ENCODE data around the gene PCP4. TPM values are rescaled to one million over a fixed set of nuclear protein-coding genes. Genes with fewer than 3 reads are reported as not detected.
"Not testable (repeated sequence)": the region's sequence is repeated elsewhere in the genome, so short reads cannot be mapped to it uniquely, and the experiment has no call there.

Gene PCP4
- polyA plus RNA-seq, 1 donor, result 12.9 TPM

GRCh38 chr21:39860600-39860999 is 6.6 kb upstream of the PCP4 start:
- no peak for DNase-seq

DNA sequence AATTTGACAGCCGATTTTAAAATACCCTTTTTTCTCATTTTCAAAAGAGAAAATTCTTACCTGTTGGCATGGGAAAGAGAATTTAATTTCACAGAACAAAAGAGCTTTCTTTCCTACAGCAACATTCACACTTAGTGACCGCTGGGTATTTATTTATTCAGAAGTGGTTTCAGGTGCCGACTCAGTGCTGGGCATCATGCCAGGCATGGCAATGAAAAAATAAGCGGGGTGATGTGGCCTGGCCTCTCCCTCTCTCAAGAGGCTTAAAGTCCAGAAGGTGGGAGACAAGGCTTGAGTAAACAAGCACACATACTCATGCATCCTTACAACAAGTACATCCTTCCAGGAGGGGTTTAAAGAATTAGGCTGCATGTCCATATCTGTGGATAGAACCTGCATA is 4.1 kb upstream of the PCP4 start:
- DNase-seq, result no peak

DNA sequence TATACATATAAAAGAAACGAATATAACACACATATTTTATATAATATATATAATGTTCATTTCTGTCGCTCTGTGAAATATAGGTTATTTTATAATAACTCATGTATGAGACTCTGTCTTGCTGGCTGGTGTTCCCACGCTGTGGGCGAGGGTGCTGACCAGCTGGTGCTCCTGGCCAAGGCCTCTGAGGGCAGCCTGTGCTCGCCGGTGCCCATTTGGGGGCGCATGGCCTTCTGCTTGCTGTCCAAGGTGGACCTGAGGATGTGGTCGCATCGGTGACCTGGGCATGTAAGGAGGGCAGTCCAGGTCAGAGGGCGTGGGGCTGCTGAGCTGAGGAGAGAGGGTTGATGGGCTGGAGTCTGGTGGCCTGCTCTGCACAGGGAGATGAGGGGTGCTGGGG is 1.1 kb upstream of the PCP4 start:
- no peak for DNase-seq

- no peak for DNase-seq
These were observed 2.0 kb downstream of the PCP4 start for GRCh38 chr21:39869141-39869818.

DNA sequence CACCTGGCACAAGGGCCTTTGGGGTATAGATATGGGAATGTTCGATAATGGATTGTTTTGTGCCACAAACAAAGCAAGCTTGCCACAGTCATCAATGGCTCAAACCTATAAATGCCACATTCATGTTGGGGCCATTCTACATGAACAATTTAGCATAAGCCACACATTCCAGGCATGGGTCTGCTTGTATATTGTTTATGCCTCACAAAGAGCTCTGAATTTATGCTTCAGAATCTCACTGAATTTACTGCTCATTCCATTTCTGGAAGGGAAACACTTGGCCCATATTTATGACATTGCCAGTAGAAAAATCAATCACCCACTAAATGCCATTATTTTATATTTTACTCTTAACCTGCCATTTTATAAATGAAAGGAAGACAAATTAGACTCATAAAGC is 6.4 kb downstream of the PCP4 start:
- no peak for DNase-seq

DNA sequence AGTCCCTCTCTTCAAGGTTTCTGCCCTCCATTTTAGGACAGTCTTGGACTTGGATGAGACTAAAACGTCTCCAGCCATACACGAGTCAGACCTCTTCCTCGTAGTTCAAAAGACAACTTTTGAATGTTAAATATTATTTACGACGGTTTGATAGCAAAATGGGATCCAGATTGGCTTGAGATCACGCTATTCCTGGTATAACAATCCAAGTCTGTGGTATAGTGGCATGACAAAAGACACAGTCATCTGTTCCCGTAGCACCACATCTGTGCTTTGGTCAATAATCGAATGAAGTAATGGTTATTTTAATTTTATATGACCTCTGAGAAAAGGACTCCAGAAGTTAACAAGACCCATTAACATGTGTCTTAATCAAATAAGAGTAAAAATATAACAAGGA is 7.0 kb downstream of the PCP4 start:
- DNase-seq, result no peak

GRCh38 chr21:39874759-39875158 is 7.5 kb downstream of the PCP4 start:
- DNase-seq, result no peak

- DNase-seq, result no peak
These were observed 14.4 kb downstream of the PCP4 start for GRCh38 chr21:39881661-39882060.

- DNase-seq, result no peak
These were observed 15.1 kb downstream of the PCP4 start for GRCh38 chr21:39882151-39882838.

DNA sequence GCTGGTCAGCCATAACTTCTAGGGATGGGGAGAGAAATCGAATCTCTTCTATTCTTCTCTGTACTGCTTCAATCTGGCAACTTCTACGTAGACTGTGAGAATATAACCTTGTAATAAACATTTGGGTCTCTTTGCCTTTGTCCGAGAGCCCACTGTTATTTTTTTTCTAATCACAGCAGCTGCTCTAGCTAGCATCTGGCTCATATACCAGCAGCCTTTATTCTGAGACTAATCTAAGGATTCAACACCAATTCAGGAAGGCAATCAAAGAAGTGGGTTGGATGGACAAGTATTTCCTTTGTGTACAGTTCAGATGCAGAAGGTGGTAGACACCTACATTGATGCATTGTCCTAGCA is 15.6 kb downstream of the PCP4 start:
- no peak for DNase-seq

DNA sequence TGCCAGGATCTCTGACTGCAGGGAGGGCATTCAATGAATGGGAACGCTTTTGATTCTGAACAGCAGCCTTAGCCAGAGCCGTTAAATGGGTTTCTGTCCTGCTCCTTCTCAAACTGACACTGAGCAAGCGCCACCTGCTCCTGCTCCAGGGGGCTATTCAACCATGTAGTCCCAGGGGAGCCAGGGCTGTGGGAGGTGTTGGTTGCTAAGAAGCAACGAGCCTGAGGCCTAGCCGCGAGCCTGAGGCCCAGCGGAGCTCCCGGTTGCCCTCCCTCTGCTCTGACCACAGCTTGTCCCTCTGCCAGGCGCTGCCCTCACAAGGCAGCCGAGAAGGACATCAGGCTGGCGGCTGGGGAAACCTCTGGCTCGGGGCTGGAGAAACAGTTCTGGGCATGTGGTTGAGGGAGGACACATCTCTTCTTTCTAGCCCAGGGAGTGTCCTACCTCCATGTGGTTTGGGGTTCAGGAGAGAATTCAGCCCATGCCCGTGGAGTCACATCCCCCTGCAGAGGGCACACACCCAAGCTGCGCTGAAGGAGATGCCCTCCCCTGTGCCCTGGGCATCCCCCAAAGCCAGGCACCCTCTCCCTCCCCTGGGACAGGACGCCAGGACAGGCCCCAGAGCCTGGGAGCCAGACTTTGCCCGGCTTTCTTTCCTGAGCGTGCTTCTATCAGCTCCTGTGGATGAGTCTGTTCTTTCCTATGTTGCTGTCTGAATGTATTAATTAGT is 18.0 kb downstream of the PCP4 start:
- DNase-seq, result peak; percentile 57

GRCh38 chr21:39888848-39889247 is 21.6 kb downstream of the PCP4 start:
- no peak for DNase-seq

- DNase-seq, result no peak
These were observed 23.9 kb downstream of the PCP4 start for GRCh38 chr21:39891111-39891510.

GRCh38 chr21:39891863-39892262 is 24.6 kb downstream of the PCP4 start:
- not testable (repeated sequence) for DNase-seq

GRCh38 chr21:39900491-39900890 is 33.3 kb downstream of the PCP4 start:
- DNase-seq, result no peak

DNA sequence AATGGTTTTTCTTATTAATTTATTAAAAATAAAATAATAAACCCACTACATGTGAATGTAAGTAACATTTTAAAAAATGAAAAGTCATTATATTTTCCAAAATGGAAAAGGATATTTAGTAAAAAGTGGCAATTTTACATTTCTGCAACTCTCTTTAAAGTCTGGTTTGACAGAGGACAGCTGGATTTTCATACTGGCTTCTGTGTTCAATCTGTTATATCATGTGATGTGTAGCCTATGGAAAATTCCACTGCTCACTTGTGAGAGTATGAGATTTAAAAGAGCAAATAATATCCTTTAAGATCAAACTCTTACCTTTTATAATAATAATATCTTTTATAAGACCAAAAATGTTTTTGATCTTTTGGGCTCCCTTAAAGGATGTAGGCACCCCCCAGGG is 33.7 kb downstream of the PCP4 start:
- no peak for DNase-seq

DNA sequence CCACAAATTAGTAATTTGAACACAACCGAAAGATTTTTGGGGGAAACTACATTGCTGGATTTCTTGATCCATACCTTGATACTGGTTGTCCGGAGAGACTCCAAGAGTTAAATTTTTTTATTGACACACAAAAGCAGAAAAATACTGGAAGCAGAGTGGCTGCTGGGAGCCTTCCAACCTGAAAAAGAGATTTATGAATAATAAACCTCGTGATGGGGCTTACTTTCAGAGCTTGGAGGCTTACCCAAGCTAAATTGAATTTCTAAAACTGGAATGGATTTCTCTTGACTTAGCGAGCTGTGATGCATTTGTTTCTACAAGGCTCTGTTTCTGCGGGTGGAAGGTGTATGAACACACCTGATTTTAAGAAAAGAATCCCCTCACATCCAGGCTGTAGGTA is 35.7 kb downstream of the PCP4 start:
- DNase-seq, result no peak

- DNase-seq, result no peak
These were observed 37.2 kb downstream of the PCP4 start for GRCh38 chr21:39904457-39904856.

- no peak for DNase-seq
These were observed 41.2 kb downstream of the PCP4 start for GRCh38 chr21:39908265-39908923.

DNA sequence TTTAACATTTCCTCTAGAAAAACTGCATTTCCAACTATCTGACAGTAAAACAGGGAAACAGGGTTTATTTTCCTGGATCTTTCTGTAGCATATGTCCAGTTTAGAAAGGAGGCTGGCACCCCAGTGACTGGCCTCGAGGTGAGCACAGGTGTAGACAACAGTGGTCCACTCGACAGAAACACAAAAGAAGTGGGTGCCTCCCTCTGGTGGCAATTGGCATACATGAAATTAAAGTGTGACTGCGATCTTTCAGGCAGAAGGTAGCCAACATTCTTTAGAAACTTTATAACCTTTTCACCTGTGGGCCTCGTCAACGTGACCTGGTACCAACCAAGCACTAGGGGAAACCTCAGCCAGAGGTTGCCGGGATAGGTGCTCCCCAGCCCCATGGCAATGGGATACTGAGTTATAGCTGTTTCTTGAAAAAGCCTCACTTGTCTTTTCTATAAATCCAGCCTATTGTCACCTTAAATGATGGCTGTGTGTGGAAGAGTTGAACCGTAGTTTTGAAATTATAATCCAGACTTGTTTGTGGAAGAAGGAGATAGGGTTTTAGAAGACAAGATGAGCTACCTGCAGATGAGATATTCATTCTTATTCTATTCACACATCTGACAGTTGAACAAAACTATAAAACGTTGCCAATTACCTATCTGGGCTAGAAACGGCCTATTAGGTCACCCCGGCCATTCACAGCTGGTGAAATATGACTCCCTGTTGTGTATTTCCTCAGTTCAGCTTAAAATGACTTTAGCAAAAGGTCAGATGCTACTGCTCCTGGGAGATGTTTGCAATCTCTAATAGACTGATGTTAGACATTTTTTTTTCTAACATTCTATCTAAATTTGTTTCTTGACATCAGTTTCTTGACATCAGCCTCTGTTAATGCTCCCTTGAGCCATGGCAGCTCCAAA is 44.3 kb downstream of the PCP4 start:
- DNase-seq, result no peak

DNA sequence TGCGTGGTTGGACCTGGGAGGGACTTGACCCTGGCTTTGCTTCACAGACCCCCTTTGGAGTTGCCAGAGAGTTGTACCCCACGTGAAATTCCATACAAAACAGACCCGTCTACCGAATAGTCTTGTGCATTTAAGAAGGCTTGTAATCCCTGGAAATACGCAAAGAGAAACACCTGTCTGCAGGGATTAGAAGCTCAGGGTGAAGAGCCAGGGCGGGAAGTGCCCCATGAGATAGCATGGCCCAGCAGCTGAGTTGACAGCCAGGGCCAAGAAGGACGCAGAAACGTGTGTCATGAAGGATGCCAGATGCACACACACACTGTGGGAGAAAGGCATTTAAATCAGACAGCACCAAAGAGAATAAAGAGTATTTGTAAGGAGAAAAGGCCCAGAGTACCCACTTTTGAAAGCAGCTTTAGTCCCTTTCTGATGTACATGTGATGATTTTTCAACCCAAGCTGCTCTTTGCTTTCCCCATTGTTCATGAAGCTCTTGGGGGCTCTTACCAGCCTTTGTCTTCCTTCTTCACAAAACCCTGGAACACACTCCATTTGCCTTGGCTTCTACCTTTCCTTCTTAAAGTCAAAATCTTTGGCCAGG is 46.6 kb downstream of the PCP4 start:
- no peak for DNase-seq
